CD4-positive, alpha-beta memory T cell (primary cell): ENCODE measurements around the gene ZMYND10. TPM values are rescaled to one million over a fixed set of nuclear protein-coding genes. Genes with fewer than 3 reads are reported as not detected.

ENCODE experiments used
- CTCF ChIA-PET: fragments of 350-600 bp; sonication (Branson Sonifier 250); formaldehyde crosslinking; loops from one replicate; lab custom pipeline; 2021; ENCODE audit warnings: inconsistent platforms; ENCODE audit not compliant: partially characterized antibody; lab: Charles Lee
- POLR2A ChIA-PET: fragments of 350-600 bp; sonication (Branson Sonifier 250); formaldehyde crosslinking; loops from one replicate; lab custom pipeline; 2021; ENCODE audit not compliant: partially characterized antibody; lab: Charles Lee
- DNase-seq, 5 donors: peaks; one replicate each; pipeline versions ENCODE4 v3.0.0 to v3.0.0-alpha.2; 2020 to 2022; ENCODE audit warnings: mixed read lengths in 1 of 5
- H3K27ac ChIP-seq: one replicate; pipeline ENCODE4 v1.7.0; 2013; ENCODE audit warnings: low read depth, low read length
- H3K27me3 ChIP-seq: 2 replicates; pipeline ENCODE4 v1.7.0; 2013; ENCODE audit warnings: mild to moderate bottlenecking, low read length, moderate library complexity; ENCODE audit not compliant: insufficient read depth
- H3K36me3 ChIP-seq: 2 replicates; pipeline ENCODE4 v1.7.0; 2013; ENCODE audit warnings: mild to moderate bottlenecking, low read length, moderate library complexity; ENCODE audit not compliant: insufficient read depth
- H3K4me1 ChIP-seq: 2 replicates; pipeline ENCODE4 v1.7.0; 2013; ENCODE audit warnings: mild to moderate bottlenecking, low read length, moderate library complexity; ENCODE audit not compliant: insufficient read depth
- H3K4me3 ChIP-seq, 2 donors: one replicate each; pipeline ENCODE4 v1.7.0; 2013; ENCODE audit warnings: low read length in 2 of 2, mild to moderate bottlenecking in 1 of 2
- H3K9me3 ChIP-seq, 2 donors: one replicate each; pipeline ENCODE4 v1.7.0; 2013; ENCODE audit warnings: low read length in 2 of 2, control low read depth in 1 of 2; ENCODE audit not compliant: control insufficient read depth in 1 of 2
- H3K27ac Mint-ChIP-seq, 7 donors: one replicate each; pipeline ENCODE4 v1.8.0; 2020 to 2021; ENCODE audit warnings: mixed read lengths in 7 of 7, mild to moderate bottlenecking in 6 of 7, inconsistent platforms in 3 of 7, moderate library complexity in 3 of 7
- H3K27me3 Mint-ChIP-seq, 2 donors: one replicate each; pipeline ENCODE4 v1.8.0; 2020 to 2021; ENCODE audit warnings: mixed read lengths in 2 of 2
- H3K36me3 Mint-ChIP-seq, 2 donors: one replicate each; pipeline ENCODE4 v1.8.0; 2020 to 2021; ENCODE audit warnings: mixed read lengths in 2 of 2, inconsistent platforms in 1 of 2, mild to moderate bottlenecking in 1 of 2
- H3K4me1 Mint-ChIP-seq, 4 donors: one replicate each; pipeline ENCODE4 v1.8.0; 2020 to 2021; ENCODE audit warnings: mixed read lengths in 4 of 4, mild to moderate bottlenecking in 1 of 4
- H3K4me3 Mint-ChIP-seq, 8 donors: one replicate each; pipeline ENCODE4 v1.8.0; 2020 to 2021; ENCODE audit warnings: mixed read lengths in 8 of 8, mild to moderate bottlenecking in 7 of 8, moderate library complexity in 6 of 8, inconsistent platforms in 3 of 8
- H3K9me3 Mint-ChIP-seq, 8 donors: one replicate each; pipeline ENCODE4 v1.8.0; 2020 to 2021; ENCODE audit warnings: mixed read lengths in 8 of 8, mild to moderate bottlenecking in 5 of 8, inconsistent platforms in 3 of 8, moderate library complexity in 1 of 8
- intact Hi-C: fragments of 100-400 bp; cut with micrococcal nuclease; formaldehyde crosslinking; loops from one replicate; pipeline ENCODE4 v1.15.1; 2023
- polyA plus RNA-seq, 2 donors: library from polyadenylated mRNA; unstranded; fragments of 300-500 nt; fragmentation: Illumina TruSeq; gene quantifications; one replicate each; pipeline ENCODE4 v1.2.3, GENCODE V29; 2021
- total RNA-seq, 2 experiments: library from RNA; stranded (reverse); gene quantifications; one replicate each; pipeline ENCODE4 v1.2.3, GENCODE V29; 2021

ZMYND10 gene
- total and polyA plus RNA-seq, 4 experiments from 2014 or later: 3.7 to 4.2 TPM; not detected in 2

GRCh38 chr3:50354186-50354764 lies 8.7 kb upstream of the ZMYND10 start:
- H3K4me1 Mint-ChIP-seq: peaks cover 36 to 79% (median 57%) of the 10 kb centered on the region in 4 donors
- intact Hi-C loops: loop anchor here (5.0 kb wide), 1 partner anchor 258 kb away; the partner anchor contains the start of gene CISH
- peak overlapping the region in 1 of 7 donors; percentile 41 for H3K27ac Mint-ChIP-seq
- H3K27me3 Mint-ChIP-seq: no peaks in the 10 kb centered on the region
- Histone ChIP-seq H3K27ac (no peak overlapping the region), H3K9me3 (no peaks in the 10 kb centered on the region), H3K36me3 (peaks cover 34% of the 10 kb centered on the region), H3K4me3 (no peak overlapping the region), H3K27me3 (no peaks in the 10 kb centered on the region), H3K4me1 (peaks cover 60% of the 10 kb centered on the region)
- DNase-seq: no peak
- H3K36me3 Mint-ChIP-seq: peaks cover 6 to 64% of the 10 kb centered on the region in 2 donors
- ChIA-PET POLR2A (interaction anchor here (0.6 to 23.7 kb wide), 4 partner anchors 10 to 1893 kb away, joined by 3 to 595 read pairs (median 4); partner anchors contain the start of genes RASSF1, TUSC2 and ZMYND10), CTCF (interaction anchor here (1.2 kb wide), 1 partner anchor 14 kb away, joined by 4 read pairs; the partner anchor contains the start of gene RASSF1)
- no peak overlapping the region for H3K4me3 Mint-ChIP-seq
- no peaks in the 10 kb centered on the region for H3K9me3 Mint-ChIP-seq

GRCh38 chr3:50353245-50354004 lies 7.9 kb upstream of the ZMYND10 start:
- intact Hi-C loops: loop anchor here (5.0 kb wide), 1 partner anchor 259 kb away; the partner anchor contains the start of gene CISH
- H3K36me3 Mint-ChIP-seq: peaks cover 6 to 65% of the 10 kb centered on the region in 2 donors
- peak overlapping the region in 2 of 7 donors; percentile 25 to 38 for H3K27ac Mint-ChIP-seq
- ChIA-PET POLR2A (interaction anchor here (0.9 to 23.7 kb wide), 4 partner anchors 11 to 18 kb away, joined by 3 to 595 read pairs (median 4); partner anchors contain the start of genes RASSF1, TUSC2 and ZMYND10), CTCF (interaction anchor here (0.8 to 1.4 kb wide), 4 partner anchors 13 to 1147 kb away, joined by 3 to 6 read pairs (median 4); partner anchors contain the start of genes HYAL3, NAA80 and RASSF1)
- no peak for DNase-seq
- Histone ChIP-seq H3K9me3 (no peaks in the 10 kb centered on the region), H3K36me3 (peaks cover 39% of the 10 kb centered on the region), H3K27me3 (no peaks in the 10 kb centered on the region), H3K4me3 (no peak overlapping the region), H3K27ac (no peak overlapping the region), H3K4me1 (peaks cover 62% of the 10 kb centered on the region)
- peaks cover 37 to 82% (median 61%) of the 10 kb centered on the region in 4 donors for H3K4me1 Mint-ChIP-seq
- H3K27me3 Mint-ChIP-seq: no peaks in the 10 kb centered on the region
- peak overlapping the region in 2 of 8 donors; percentile 13 to 18 for H3K4me3 Mint-ChIP-seq
- no peaks in the 10 kb centered on the region for H3K9me3 Mint-ChIP-seq

- CTCF ChIA-PET: interaction anchor here (0.7 to 1.4 kb wide), 4 partner anchors 16 to 1148 kb away, joined by 3 to 6 read pairs (median 3); partner anchors contain the start of genes HYAL3, IFRD2 and NAA80
- POLR2A ChIA-PET: interaction anchor here (0.9 to 23.7 kb wide), 2 partner anchors 12 to 17 kb away, joined by 3 to 595 read pairs; partner anchors contain the start of genes RASSF1, TUSC2 and ZMYND10
- Histone ChIP-seq H3K27ac (no peak overlapping the region), H3K9me3 (no peaks in the 10 kb centered on the region), H3K36me3 (peaks cover 45% of the 10 kb centered on the region), H3K27me3 (no peaks in the 10 kb centered on the region), H3K4me1 (peaks cover 62% of the 10 kb centered on the region), H3K4me3 (no peak overlapping the region)
- Mint-ChIP-seq H3K4me1 (peaks cover 33 to 82% (median 58%) of the 10 kb centered on the region in 4 donors), H3K27me3 (no peaks in the 10 kb centered on the region), H3K27ac (peak overlapping the region in 3 of 7 donors; percentile 23 to 38 (median 25)), H3K4me3 (peak overlapping the region in 3 of 8 donors; percentile 18 to 43 (median 27)), H3K9me3 (no peaks in the 10 kb centered on the region), H3K36me3 (peaks cover 6 to 67% of the 10 kb centered on the region in 2 donors)
- intact Hi-C loops: loop anchor here (5.0 kb wide), 1 partner anchor 260 kb away; the partner anchor contains the start of gene CISH
- no peak for DNase-seq
Observed at GRCh38 chr3:50352781-50353180, 7.2 kb upstream of the ZMYND10 start.

GRCh38 chr3:50351323-50351697 lies 5.8 kb upstream of the ZMYND10 start:
- H3K27ac ChIP-seq: peak overlapping the region; percentile 94
- intact Hi-C loops: loop anchor here (1.0 to 5.0 kb wide), 3 partner anchors 8 to 261 kb away; partner anchors contain the start of genes CISH and TMEM115
- H3K4me3 Mint-ChIP-seq: peak overlapping the region; percentile 91 to 99 (median 96)
- peaks cover 6 to 64% of the 10 kb centered on the region in 2 donors for H3K36me3 Mint-ChIP-seq
- no peaks in the 10 kb centered on the region for H3K27me3 ChIP-seq
- H3K4me1 ChIP-seq: peaks cover 60% of the 10 kb centered on the region
- ChIA-PET CTCF (interaction anchor here (1.0 to 2.8 kb wide), 4 partner anchors 10 to 1038 kb away, joined by 3 to 31 read pairs (median 4); no protein-coding TSS in a partner anchor), POLR2A (interaction anchor here (1.2 to 23.7 kb wide), 11 partner anchors 10 to 262 kb away, joined by 3 to 595 read pairs (median 8); partner anchors contain the start of genes C3orf18, HEMK1, HYAL3 and IFRD2)
- no peaks in the 10 kb centered on the region for H3K27me3 Mint-ChIP-seq
- peak overlapping the region; percentile 66 to 98 for H3K4me3 ChIP-seq
- no peaks in the 10 kb centered on the region for H3K9me3 ChIP-seq
- DNase-seq: no peak
- H3K9me3 Mint-ChIP-seq: no peaks in the 10 kb centered on the region
- peaks cover 38% of the 10 kb centered on the region for H3K36me3 ChIP-seq
- H3K4me1 Mint-ChIP-seq: peaks cover 26 to 79% (median 53%) of the 10 kb centered on the region in 4 donors
- H3K27ac Mint-ChIP-seq: peak overlapping the region; percentile 96 to 99 (median 99)

- Mint-ChIP-seq H3K27ac (peak within 1 kb of the TSS; percentile 96 to 99 (median 99)), H3K36me3 (peaks cover 6 to 62% of the 10 kb centered on the region in 2 donors), H3K4me3 (peak within 1 kb of the TSS; percentile 91 to 99 (median 96)), H3K9me3 (no peaks in the 10 kb centered on the region), H3K27me3 (no peaks in the 10 kb centered on the region), H3K4me1 (peaks cover 28 to 78% (median 53%) of the 10 kb centered on the region in 4 donors)
- no peaks in the 10 kb centered on the region for H3K9me3 ChIP-seq
- peak within 1 kb of the TSS; percentile 94 for H3K27ac ChIP-seq
- intact Hi-C loops: loop anchor here (1.0 to 5.0 kb wide), 6 partner anchors 9 to 262 kb away; partner anchors contain the start of genes CISH, HYAL3, IFRD2 and NAA80
- H3K36me3 ChIP-seq: peaks cover 35% of the 10 kb centered on the region
- peaks cover 58% of the 10 kb centered on the region for H3K4me1 ChIP-seq
- peak; percentile 99 to 100 (median 99) for DNase-seq
- ChIA-PET CTCF (interaction anchor here (0.7 to 4.5 kb wide), 11 partner anchors 10 to 1039 kb away, joined by 3 to 84 read pairs (median 4); partner anchors contain the start of genes RASSF1 and TUSC2), POLR2A (interaction anchor here (0.7 to 23.7 kb wide), 20 partner anchors 11 to 1257 kb away, joined by 3 to 595 read pairs (median 4); partner anchors contain the start of genes C3orf18, DCAF1, HEMK1 and HYAL3)
- no peaks in the 10 kb centered on the region for H3K27me3 ChIP-seq
- H3K4me3 ChIP-seq: peak within 1 kb of the TSS; percentile 66 to 98
Observed at GRCh38 chr3:50350527-50351322, 5.2 kb upstream of the ZMYND10 start, which contains the start of the genes CYB561D2 and NPRL2. Gene CYB561D2, plus strand, starts transcription at chr3:50350862. Its CDS starts 572 bp downstream, at chr3:50351434. Gene NPRL2, minus strand, starts transcription at chr3:50350775. Its CDS starts 123 bp downstream, at chr3:50350652.
